HepG2 (cell line): ENCODE measurements around the gene HS3ST3A1. TPM values are rescaled to one million over a fixed set of nuclear protein-coding genes. Genes with fewer than 3 reads are reported as not detected.

ENCODE experiments used
- ATAC-seq: fragments of 200-7000 bp; cut with Tn5 transposase; 3 replicates; pipeline ENCODE4 v1.9.1; 2020; ENCODE audit warnings: mild to moderate bottlenecking, moderate library complexity
- BruUV-seq: library from RNA; stranded (reverse); fragments of 400-500 nt; replicated peaks from 2 replicates; lab custom pipeline; 2021; lab: Mats Ljungman, UMichigan
- CTCF ChIA-PET: fragments of 300-600 bp; formaldehyde crosslinking; extraction: SDS; loops from one replicate; lab custom pipeline; 2021; ENCODE audit warnings: low total read pairs, inconsistent platforms, low intra/inter-chr PET ratio; lab: Yijun Ruan, JAX
- POLR2A ChIA-PET: fragments of 350-600 bp; sonication (Branson Sonifier 250); formaldehyde crosslinking; loops from one replicate; lab custom pipeline; 2020; ENCODE audit warnings: antibody characterized with exemption, inconsistent platforms; lab: Yijun Ruan, JAX
- DNase-seq: peaks from one replicate; pipeline ENCODE4 v3.0.0-alpha.2; 2015; ENCODE audit warnings: low spot score
- FAIRE-seq: peaks from 3 replicates; lab custom pipeline; 2011; peaks lifted over from hg19 to GRCh38; lab: Jason Lieb, UNC
- H2AFZ ChIP-seq: one replicate; pipeline ENCODE4 v1.6.1; 2011; ENCODE audit warnings: low read length, inconsistent platforms
- H3K27ac ChIP-seq: fragments of 300-600 bp; 3 replicates; pipeline ENCODE4 v1.8.0; 2011; ENCODE audit warnings: mixed run types, mild to moderate bottlenecking, mixed read lengths, low read length, inconsistent platforms; ENCODE audit not compliant: insufficient read depth; ENCODE audit errors: extremely low read length
- H3K27me3 ChIP-seq, 2 experiments: fragments of 200-600 bp in 1 of 2; 2 replicates in 1 of 2; 3 replicates in 1 of 2; pipeline versions ENCODE4 v1.6.0 to v1.8.0; 2011; ENCODE audit warnings: low read length in 2 of 2, mild to moderate bottlenecking in 2 of 2, moderate library complexity in 2 of 2, inconsistent platforms in 1 of 2; ENCODE audit not compliant: insufficient read depth in 2 of 2, control insufficient read depth in 1 of 2
- H3K36me3 ChIP-seq, 2 experiments: fragments of 200-600 bp in 1 of 2; replicated peaks in 1 of 2; 2 replicates in 1 of 2; 3 replicates in 1 of 2; pipeline versions ENCODE4 v1.5.1 to v1.8.0; 2011; ENCODE audit warnings: low read length in 2 of 2, inconsistent platforms in 1 of 2; ENCODE audit not compliant: insufficient read depth in 2 of 2, control insufficient read depth in 1 of 2
- H3K4me1 ChIP-seq: 2 replicates; pipeline ENCODE4 v1.5.1; 2012; ENCODE audit warnings: low read length, inconsistent platforms; ENCODE audit not compliant: insufficient read depth
- H3K4me2 ChIP-seq: 2 replicates; pipeline ENCODE4 v1.6.0; 2011; ENCODE audit warnings: low read depth, low read length, inconsistent platforms
- H3K4me3 ChIP-seq, 3 experiments: fragments of 200-600 bp in 1 of 3; sonication (generic), shearing (Covaris generic) in 1 of 3; replicated peaks in 1 of 3; 2 replicates each; pipeline ENCODE4 v1.5.1; 2011 to 2016; ENCODE audit warnings: low read length in 3 of 3, inconsistent platforms in 2 of 3, low read depth in 2 of 3, mild to moderate bottlenecking in 2 of 3, control low read depth in 1 of 3, mixed read lengths in 1 of 3; ENCODE audit not compliant: insufficient read depth in 1 of 3
- H3K79me2 ChIP-seq: one replicate; pipeline ENCODE4 v1.6.1; 2011; ENCODE audit warnings: low read length, inconsistent platforms; ENCODE audit not compliant: insufficient read depth
- H3K9ac ChIP-seq: 2 replicates; pipeline ENCODE4 v1.6.0; 2011; ENCODE audit warnings: mild to moderate bottlenecking, low read depth, low read length, inconsistent platforms; ENCODE audit not compliant: insufficient read depth
- H3K9me3 ChIP-seq: 2 replicates; pipeline ENCODE4 v1.5.1; 2012; ENCODE audit warnings: mild to moderate bottlenecking, low read length
- H4K20me1 ChIP-seq: 2 replicates; pipeline ENCODE4 v1.6.0; 2011; ENCODE audit warnings: inconsistent platforms, mild to moderate bottlenecking, low read length, moderate library complexity; ENCODE audit not compliant: insufficient read depth
- ARNTL ChIP-seq: sonication (generic); formaldehyde crosslinking; IDR thresholded peaks from 2 replicates; pipeline ENCODE4 v1.4.0; 2020; ENCODE audit warnings: mild to moderate bottlenecking, missing genetic modification reagents
- FOXK1 ChIP-seq: sonication (generic); formaldehyde crosslinking; IDR thresholded peaks from 2 replicates; pipeline ENCODE4 v1.4.0; 2020; ENCODE audit warnings: low read depth, missing genetic modification reagents, borderline replicate concordance
- MED1 ChIP-seq: sonication (generic); formaldehyde crosslinking; IDR thresholded peaks from 2 replicates; pipeline ENCODE4 v1.4.0; 2020; ENCODE audit warnings: missing genetic modification reagents
- NR1H2 ChIP-seq: sonication (generic); formaldehyde crosslinking; IDR thresholded peaks from 2 replicates; pipeline ENCODE4 v1.8.1; 2022; ENCODE audit warnings: low read depth, missing genetic modification reagents, borderline replicate concordance
- SCMH1 ChIP-seq: sonication (generic); formaldehyde crosslinking; IDR thresholded peaks from 2 replicates; pipeline ENCODE4 v1.9.0; 2021; ENCODE audit warnings: missing genetic modification reagents, mild to moderate bottlenecking, borderline replicate concordance
- SOX6 ChIP-seq, 2 experiments: fragments of 450-650 bp in 1 of 2; sonication (generic) in 1 of 2; formaldehyde crosslinking in 1 of 2; IDR thresholded peaks; 2 replicates each; pipeline versions ENCODE4 v1.4.0 to v1.6.1; 2017 to 2020; ENCODE audit warnings: antibody characterized with exemption in 1 of 2, mild to moderate bottlenecking in 1 of 2, missing genetic modification reagents in 1 of 2
- ZNF281 ChIP-seq: sonication (generic); formaldehyde crosslinking; IDR thresholded peaks from 2 replicates; pipeline ENCODE4 v1.4.0; 2020; ENCODE audit warnings: missing genetic modification reagents, borderline replicate concordance
- WGBS: methylation state at CpG from one replicate; pipeline ENCODE4 v1.1.6; 2017; ENCODE audit warnings: low lambda C conversion rate; 5-methylcytosine and 5-hydroxymethylcytosine counted together
- in situ Hi-C: cut with HindIII; loops from 2 replicates; pipeline ENCODE4 v1.10.0; 2017; ENCODE audit warnings: low pct_unique_long_range_greater_than_20kb; ENCODE audit not compliant: extremely low pct_ligation_motif_present
- intact Hi-C: fragments of 100-400 bp; cut with micrococcal nuclease; formaldehyde crosslinking; loops from one replicate; pipeline ENCODE4 v1.10.0; 2022; ENCODE audit not compliant: unreplicated experiment
- polyA plus RNA-seq, 8 experiments: library from polyadenylated mRNA; depleted of rRNA in 3 of 8; stranded (reverse) in 7 of 8; unstranded in 1 of 8; fragments of >200 nt; fragmentation: Illumina TruSeq in 4 of 8; extraction: Trizol in 4 of 8; gene quantifications; 2 replicates each; pipeline versions ENCODE4 v1.2.1 to v1.2.3, GENCODE V29; 2011 to 2016; ENCODE audit warnings: low read depth in 4 of 8, missing spikeins in 1 of 8, mixed read lengths in 1 of 8; ENCODE audit not compliant: insufficient read depth in 1 of 8
- total RNA-seq, 5 experiments: library from RNA; depleted of rRNA; stranded (reverse); fragments of >200 nt; fragmentation: Illumina TruSeq; extraction: Trizol; gene quantifications; 2 replicates each; pipeline ENCODE4 v1.2.3, GENCODE V29; 2016; ENCODE audit warnings: low read depth in 1 of 5
- TF ChIP-seq, protein P1 (sequence below): sonication (generic); formaldehyde crosslinking; IDR thresholded peaks from 2 replicates; pipeline ENCODE4 v1.5.0; 2020; ENCODE audit warnings: missing genetic modification reagents

HS3ST3A1 gene
- total and polyA plus RNA-seq, 2 of the 13 experiments (the other 11 are each of a cell fraction or from before 2014, with no cell fraction given), result 1.3 to 3.5 TPM

GRCh38 chr17:13592427-13592826, 9.3 kb downstream of the HS3ST3A1 start:
- H2AFZ ChIP-seq, result no peak overlapping the region
- in situ Hi-C loops, result loop anchor here (5.0 to 10.0 kb wide), 3 partner anchors 258 to 1332 kb away; no protein-coding TSS in a partner anchor
- no TSS peak for BruUV-seq
- POLR2A ChIA-PET, result no interaction called here
- H3K79me2 ChIP-seq, result no peaks in the 10 kb centered on the region
- no peaks in the 10 kb centered on the region for H3K36me3 ChIP-seq
- TF ChIP-seq NR1H2 (no peak), FOXK1 (no peak), SCMH1 (no peak), ZNF281 (no peak), ARNTL (CRISPR knock-in tag) (no peak), MED1 (CRISPR knock-in tag) (no peak), SOX6 (IDR thresholded peaks at IDR 0.05) (no peak), SOX6 (CRISPR knock-in tag; IDR thresholded peaks at IDR 0.05) (no peak)
- TF ChIP-seq, protein P1, sequence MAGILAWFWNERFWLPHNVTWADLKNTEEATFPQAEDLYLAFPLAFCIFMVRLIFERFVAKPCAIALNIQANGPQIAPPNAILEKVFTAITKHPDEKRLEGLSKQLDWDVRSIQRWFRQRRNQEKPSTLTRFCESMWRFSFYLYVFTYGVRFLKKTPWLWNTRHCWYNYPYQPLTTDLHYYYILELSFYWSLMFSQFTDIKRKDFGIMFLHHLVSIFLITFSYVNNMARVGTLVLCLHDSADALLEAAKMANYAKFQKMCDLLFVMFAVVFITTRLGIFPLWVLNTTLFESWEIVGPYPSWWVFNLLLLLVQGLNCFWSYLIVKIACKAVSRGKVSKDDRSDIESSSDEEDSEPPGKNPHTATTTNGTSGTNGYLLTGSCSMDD, result no peak
- TF ChIP-seq, all 625 proteins: peak for 0
- Histone ChIP-seq H3K27ac (no peak overlapping the region), H3K4me1 (peaks cover 38% of the 10 kb centered on the region), H3K4me3 (no peak overlapping the region), H4K20me1 (no peaks in the 10 kb centered on the region), H3K27me3 (peaks cover 2 to 15% of the 10 kb centered on the region in 2 experiments; a peak in 3 of 5 replicates), H3K9ac (no peak overlapping the region), H3K9me3 (no peaks in the 10 kb centered on the region), H3K4me2 (no peak overlapping the region)
- FAIRE-seq (no peak), DNase-seq (no peak), ATAC-seq (no peak)
- CTCF ChIA-PET, result no interaction called here
- 48% methylated on average over 7 of the region's 7 CpGs for WGBS
- intact Hi-C loops, result loop anchor here (10.0 kb wide), 4 partner anchors 178 to 1222 kb away; no protein-coding TSS in a partner anchor
